Measurements from ENCODE around the gene GNAI2. TPM values are rescaled to one million over a fixed set of nuclear protein-coding genes. Genes with fewer than 3 reads are reported as not detected.

Gene GNAI2
- total RNA-seq, 1 experiment from 2014 or later, result 185 TPM

GRCh38 chr3:50264964-50265485 lies 29.0 kb downstream of the GNAI2 start:
- ATAC-seq (no peak), DNase-seq (ENCODE audit: low spot score) (no peak)
- ChIA-PET CTCF (interaction anchor here (0.6 to 4.4 kb wide), 31 partner anchors 9 to 467 kb away, joined by 3 to 73 read pairs (median 7); partner anchors contain the start of genes CISH, GNAI2, GNAT1 and HYAL1), POLR2A (interaction anchor here (0.6 to 1.8 kb wide), 9 partner anchors 18 to 173 kb away, joined by 3 to 13 read pairs (median 7); partner anchors contain the start of genes HYAL3 and NAA80)
- Mint-ChIP-seq H3K27ac (peak overlapping the region; percentile 97), H3K9me3 (no peaks in the 10 kb centered on the region), H3K27me3 (ENCODE audit: low read depth) (no peaks in the 10 kb centered on the region; the same call in 1 of the 2 replicates), H3K36me3 (no peaks in the 10 kb centered on the region), H3K4me1 (peaks cover 50% of the 10 kb centered on the region), H3K4me3 (0 out of 2 replicates have a peak overlapping the region, but pooled peaks have one; percentile 24)
- no peak for TF ChIP-seq SMAD4 (CRISPR knock-in tag; IDR thresholded peaks at IDR 0.05)
- peak; percentile 15; the same call in 1 of the 2 replicates for TF ChIP-seq ZBTB21 (CRISPR knock-in tag; IDR thresholded peaks at IDR 0.05; ENCODE audit: borderline replicate concordance)
- no peak for TF ChIP-seq NFE2L1 (CRISPR knock-in tag; IDR thresholded peaks at IDR 0.05)

GRCh38 chr3:50265571-50265970 lies 29.6 kb downstream of the GNAI2 start:
- Mint-ChIP-seq H3K4me1 (peaks cover 50% of the 10 kb centered on the region), H3K27ac (no peak overlapping the region), H3K27me3 (ENCODE audit: low read depth) (no peaks in the 10 kb centered on the region; the same call in 1 of the 2 replicates), H3K4me3 (no peak overlapping the region), H3K36me3 (no peaks in the 10 kb centered on the region), H3K9me3 (no peaks in the 10 kb centered on the region)
- TF ChIP-seq ELF4 (CRISPR knock-in tag; IDR thresholded peaks at IDR 0.05; ENCODE audit: low read depth) (no peak), ZNF219 (CRISPR knock-in tag; IDR thresholded peaks at IDR 0.05; ENCODE audit: borderline replicate concordance) (no peak), NR1H2 (CRISPR knock-in tag; IDR thresholded peaks at IDR 0.05) (no peak), AFF4 (CRISPR knock-in tag; IDR thresholded peaks at IDR 0.05; ENCODE audit: borderline replicate concordance) (no peak), ATF3 (CRISPR knock-in tag; conservative IDR thresholded peaks at IDR 0.05) (no peak), E2F4 (CRISPR knock-in tag; IDR thresholded peaks at IDR 0.05; ENCODE audit: borderline replicate concordance, low read depth) (no peak), ATF6 (CRISPR knock-in tag; IDR thresholded peaks at IDR 0.05) (no peak), PRRX2 (CRISPR knock-in tag; IDR thresholded peaks at IDR 0.05) (no peak), TEAD1 (CRISPR knock-in tag; IDR thresholded peaks at IDR 0.05) (no peak), ZNF671 (CRISPR knock-in tag; IDR thresholded peaks at IDR 0.05) (no peak), ZMAT4 (CRISPR knock-in tag; IDR thresholded peaks at IDR 0.05) (no peak), JAZF1 (CRISPR knock-in tag; IDR thresholded peaks at IDR 0.05) (no peak), ETV6 (CRISPR knock-in tag; IDR thresholded peaks at IDR 0.05) (no peak), HMGA2 (CRISPR knock-in tag; IDR thresholded peaks at IDR 0.05) (no peak), ZNF121 (CRISPR knock-in tag; IDR thresholded peaks at IDR 0.05) (no peak), ZNF512 (CRISPR knock-in tag; IDR thresholded peaks at IDR 0.05; ENCODE audit: borderline replicate concordance) (no peak)
- POLR2A ChIA-PET, result no interaction called here
- CTCF ChIA-PET, result interaction anchor here (1.0 to 4.4 kb wide), 8 partner anchors 10 to 72 kb away, joined by 6 to 73 read pairs (median 14); partner anchors contain the start of gene GNAT1
- DNase-seq (ENCODE audit: low spot score), result no peak
- no peak for ATAC-seq

Measured in WTC11 (cell line).